Osteoblast (primary cell): Measurements from ENCODE around the gene CSNK2B. TPM values are rescaled to one million over a fixed set of nuclear protein-coding genes. Genes with fewer than 3 reads are reported as not detected.

ENCODE experiments used
- DNase-seq: peaks from one replicate; pipeline ENCODE4 v3.0.0; 2011; ENCODE audit warnings: low spot score, mixed read lengths; ENCODE audit not compliant: insufficient read length; ENCODE audit errors: missing footprints
- H2AFZ ChIP-seq: 2 replicates; pipeline ENCODE4 v1.6.0; 2011; ENCODE audit warnings: mild to moderate bottlenecking, low read length
- H3K27ac ChIP-seq: 2 replicates; pipeline ENCODE4 v1.5.1; 2011; ENCODE audit warnings: mild to moderate bottlenecking, low read depth, low read length, moderate library complexity
- H3K27me3 ChIP-seq: 2 replicates; pipeline ENCODE4 v1.6.0; 2012; ENCODE audit warnings: mild to moderate bottlenecking, control low read depth, inconsistent platforms, low read length, moderate library complexity; ENCODE audit not compliant: insufficient read depth
- H3K36me3 ChIP-seq: 2 replicates; pipeline ENCODE4 v1.5.1; 2011; ENCODE audit warnings: mild to moderate bottlenecking, low read length, control low read depth, moderate library complexity; ENCODE audit not compliant: insufficient read depth
- H3K4me1 ChIP-seq: 2 replicates; pipeline ENCODE4 v1.5.1; 2011; ENCODE audit warnings: mild to moderate bottlenecking, low read length, control low read depth, moderate library complexity; ENCODE audit not compliant: insufficient read depth
- H3K4me2 ChIP-seq: 2 replicates; pipeline ENCODE4 v1.6.0; 2011; ENCODE audit warnings: mild to moderate bottlenecking, low read length; ENCODE audit not compliant: insufficient read depth
- H3K4me3 ChIP-seq: fragments of 200-600 bp; sonication (generic); 3 replicates; pipeline ENCODE4 v1.5.1; 2012; ENCODE audit warnings: mild to moderate bottlenecking, low read length, inconsistent platforms; ENCODE audit not compliant: insufficient read depth
- H3K79me2 ChIP-seq: 2 replicates; pipeline ENCODE4 v1.6.0; 2012; ENCODE audit warnings: mild to moderate bottlenecking, low read length, control low read depth, inconsistent platforms; ENCODE audit not compliant: insufficient read depth
- H3K9me3 ChIP-seq: 2 replicates; pipeline ENCODE4 v1.5.1; 2011; ENCODE audit warnings: low read depth, low read length, control low read depth
- H4K20me1 ChIP-seq: 2 replicates; pipeline ENCODE4 v1.6.0; 2012; ENCODE audit warnings: mild to moderate bottlenecking, low read length, control low read depth; ENCODE audit not compliant: insufficient read depth
- CTCF ChIP-seq: IDR thresholded peaks from 2 replicates; pipeline ENCODE4 v1.5.1; 2011; ENCODE audit warnings: mild to moderate bottlenecking, low read depth, low read length, moderate library complexity; ENCODE audit errors: extremely low read depth
- total RNA-seq: library from RNA; depleted of rRNA; stranded (reverse); fragments of >200 nt; gene quantifications from 2 replicates; pipeline ENCODE4 v1.2.3, GENCODE V29; 2012

Gene CSNK2B
- total RNA-seq, 1 donor: 150 TPM

- Histone ChIP-seq H3K4me1 (peaks cover 43% of the 10 kb centered on the region), H3K27ac (peak overlapping the region; percentile 67), H2AFZ (peak overlapping the region; percentile 75), H3K4me2 (peak overlapping the region; percentile 100), H3K27me3 (no peaks in the 10 kb centered on the region), H3K36me3 (peaks cover 23% of the 10 kb centered on the region), H4K20me1 (peaks cover 22% of the 10 kb centered on the region), H3K9me3 (no peaks in the 10 kb centered on the region), H3K79me2 (peaks cover 70% of the 10 kb centered on the region), H3K4me3 (peak overlapping the region; percentile 82)
- peak; percentile 94 for DNase-seq
- TF ChIP-seq CTCF: no peak
Observed at GRCh38 chr6:31659649-31660380, 6.1 kb upstream of the CSNK2B start.

GRCh38 chr6:31660381-31661261, 5.3 kb upstream of the CSNK2B start, which contains the start of gene C6orf47:
Gene C6orf47, minus strand, starts transcription at chr6:31660778. Its CDS starts 831 bp downstream, at chr6:31659947.
- TF ChIP-seq CTCF: no peak
- Histone ChIP-seq H3K36me3 (peaks cover 23% of the 10 kb centered on the region), H3K27me3 (no peaks in the 10 kb centered on the region), H3K4me2 (peak within 1 kb of the TSS; percentile 100), H3K9me3 (no peaks in the 10 kb centered on the region), H4K20me1 (peaks cover 22% of the 10 kb centered on the region), H3K4me3 (peak within 1 kb of the TSS; percentile 82), H2AFZ (peak within 1 kb of the TSS; percentile 75), H3K4me1 (peaks cover 43% of the 10 kb centered on the region), H3K79me2 (peaks cover 62% of the 10 kb centered on the region), H3K27ac (peak within 1 kb of the TSS; percentile 67)
- peak; percentile 97 for DNase-seq

- no peak for TF ChIP-seq CTCF
- Histone ChIP-seq H3K4me1 (peaks cover 45% of the 10 kb centered on the region), H3K27ac (peak overlapping the region; percentile 67), H3K4me2 (peak overlapping the region; percentile 100), H3K27me3 (no peaks in the 10 kb centered on the region), H3K9me3 (no peaks in the 10 kb centered on the region), H3K4me3 (peak overlapping the region; percentile 82), H2AFZ (peak overlapping the region; percentile 53), H3K36me3 (peaks cover 23% of the 10 kb centered on the region), H3K79me2 (peaks cover 60% of the 10 kb centered on the region), H4K20me1 (peaks cover 25% of the 10 kb centered on the region)
- DNase-seq: peak; percentile 53
Observed at GRCh38 chr6:31661262-31662123, 4.4 kb upstream of the CSNK2B start.
